Parathyroid adenoma (tissue), 2 donors: ENCODE data around the gene SGMS1.

Experiments used
- H2AFZ ChIP-seq: fragments of 300-600 bp; sonication (generic); one replicate; pipeline ENCODE4 v1.7.0; 2017; ENCODE audit warnings: antibody characterized with exemption, mild to moderate bottlenecking
- H3K27ac ChIP-seq: fragments of 300-600 bp; sonication (generic); one replicate; pipeline ENCODE4 v1.7.0; 2017
- H3K27me3 ChIP-seq: fragments of 300-600 bp; sonication (generic); one replicate; pipeline ENCODE4 v1.7.0; 2017; ENCODE audit warnings: low read length; ENCODE audit not compliant: control insufficient read depth, insufficient read depth
- H3K36me3 ChIP-seq: fragments of 300-600 bp; sonication (generic); one replicate; pipeline ENCODE4 v1.7.0; 2017; ENCODE audit warnings: low read length; ENCODE audit not compliant: control insufficient read depth, insufficient read depth
- H3K4me1 ChIP-seq: fragments of 300-600 bp; sonication (generic); one replicate; pipeline ENCODE4 v1.7.0; 2017; ENCODE audit warnings: control low read depth
- H3K4me2 ChIP-seq: fragments of 300-600 bp; sonication (generic); one replicate; pipeline ENCODE4 v1.7.0; 2017; ENCODE audit warnings: low read length
- H3K4me3 ChIP-seq: fragments of 300-600 bp; sonication (generic); one replicate; pipeline ENCODE4 v1.7.0; 2017; ENCODE audit warnings: low read depth, low read length
- H3K79me2 ChIP-seq: fragments of 300-600 bp; sonication (generic); one replicate; pipeline ENCODE4 v1.7.0; 2017; ENCODE audit warnings: control low read depth
- H3K9ac ChIP-seq: fragments of 300-600 bp; sonication (generic); one replicate; pipeline ENCODE4 v1.7.0; 2017; ENCODE audit warnings: mild to moderate bottlenecking
- H3K9me3 ChIP-seq: fragments of 300-600 bp; sonication (generic); one replicate; pipeline ENCODE4 v1.7.0; 2017; ENCODE audit warnings: low read length; ENCODE audit not compliant: control insufficient read depth
- CTCF ChIP-seq: fragments of 300-600 bp; sonication (generic); IDR thresholded peaks from one replicate; pipeline ENCODE4 v1.7.0; 2017; ENCODE audit warnings: antibody characterized with exemption, mild to moderate bottlenecking
- donor health status: primary hyperparathyroidism.

SGMS1 gene

GRCh38 chr10:50312464-50313437 lies 311.0 kb downstream of the SGMS1 start:
- Histone ChIP-seq H3K36me3 (no peaks in the 10 kb centered on the region), H3K4me1 (peaks cover 5% of the 10 kb centered on the region), H3K79me2 (no peaks in the 10 kb centered on the region), H3K4me3 (no peak overlapping the region), H3K4me2 (no peak overlapping the region), H3K27ac (no peak overlapping the region), H3K27me3 (no peaks in the 10 kb centered on the region), H2AFZ (no peak overlapping the region), H3K9ac (no peak overlapping the region), H3K9me3 (no peaks in the 10 kb centered on the region)
- TF ChIP-seq CTCF, result no peak

- Histone ChIP-seq H3K4me2 (no peak overlapping the region), H3K4me3 (no peak overlapping the region), H3K27me3 (no peaks in the 10 kb centered on the region), H3K4me1 (no peaks in the 10 kb centered on the region), H3K36me3 (no peaks in the 10 kb centered on the region), H3K27ac (no peak overlapping the region), H3K9ac (no peak overlapping the region), H3K79me2 (no peaks in the 10 kb centered on the region), H3K9me3 (no peaks in the 10 kb centered on the region), H2AFZ (no peak overlapping the region)
- TF ChIP-seq CTCF, result peak; percentile 25
These were observed 313.1 kb downstream of the SGMS1 start for GRCh38 chr10:50310560-50311174.

DNA sequence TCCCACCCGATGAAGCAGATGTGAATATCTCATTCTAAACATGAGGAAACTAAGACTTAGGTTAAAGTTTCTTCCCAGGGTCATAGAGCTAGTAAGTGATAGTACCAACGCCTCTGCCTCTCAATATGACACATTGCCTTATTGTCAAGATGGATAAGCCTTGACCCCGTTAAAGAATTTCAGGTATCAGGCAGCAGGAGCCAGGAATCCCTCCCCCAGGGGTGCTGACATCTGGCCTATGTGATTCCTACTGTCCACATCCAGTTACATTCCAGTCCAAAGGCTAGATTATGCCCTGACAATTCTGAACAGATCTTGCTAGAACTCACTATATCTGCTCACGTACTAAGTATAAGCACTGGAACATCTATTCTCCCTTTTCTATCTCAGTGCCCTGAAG lies 314.4 kb downstream of the SGMS1 start:
- Histone ChIP-seq H3K4me2 (no peak overlapping the region), H3K27ac (no peak overlapping the region), H3K9me3 (no peaks in the 10 kb centered on the region), H3K79me2 (no peaks in the 10 kb centered on the region), H3K4me3 (no peak overlapping the region), H3K27me3 (no peaks in the 10 kb centered on the region), H3K9ac (no peak overlapping the region), H3K4me1 (no peaks in the 10 kb centered on the region), H3K36me3 (no peaks in the 10 kb centered on the region), H2AFZ (no peak overlapping the region)
- no peak for TF ChIP-seq CTCF

DNA sequence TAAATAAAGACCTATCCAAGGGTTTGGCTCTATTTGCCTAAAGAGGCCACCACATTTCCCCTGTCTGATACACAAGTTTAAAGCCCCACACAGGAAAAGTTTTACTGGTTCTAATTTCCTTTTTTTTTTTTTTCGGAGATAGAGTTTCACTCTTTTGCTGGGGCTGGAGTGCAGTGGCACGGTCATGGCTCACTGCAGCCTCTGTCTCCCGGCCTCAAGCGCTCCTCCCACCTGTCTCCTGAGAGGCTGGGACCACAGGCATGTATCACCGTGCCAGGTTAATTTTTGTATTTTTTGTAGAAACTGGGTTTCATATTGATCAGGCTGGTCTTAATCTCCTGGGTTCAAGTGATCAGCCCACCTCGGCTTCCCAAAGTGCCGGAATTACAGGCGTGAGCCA lies 319.1 kb downstream of the SGMS1 start:
- Histone ChIP-seq H3K9me3 (no peaks in the 10 kb centered on the region), H3K27ac (no peak overlapping the region), H3K4me1 (no peaks in the 10 kb centered on the region), H3K9ac (no peak overlapping the region), H2AFZ (no peak overlapping the region), H3K4me3 (no peak overlapping the region), H3K36me3 (no peaks in the 10 kb centered on the region), H3K79me2 (no peaks in the 10 kb centered on the region), H3K4me2 (no peak overlapping the region), H3K27me3 (no peaks in the 10 kb centered on the region)
- TF ChIP-seq CTCF, result no peak
